Measurements from ENCODE around the gene TGFB2.

- no peak for TF ChIP-seq ATF3 (CRISPR knock-in tag; conservative IDR thresholded peaks at IDR 0.05)
- TF ChIP-seq CTCF (IDR thresholded peaks at IDR 0.05), result no peak
- TF ChIP-seq TEAD1 (CRISPR knock-in tag; IDR thresholded peaks at IDR 0.05), result no peak
- TF ChIP-seq ATF6 (CRISPR knock-in tag; IDR thresholded peaks at IDR 0.05), result no peak
- no peak for TF ChIP-seq JUN (CRISPR knock-in tag; IDR thresholded peaks at IDR 0.05)
- TF ChIP-seq PRDM15 (CRISPR knock-in tag; IDR thresholded peaks at IDR 0.05), result no peak
- no peak for TF ChIP-seq ZNF317 (CRISPR knock-in tag; IDR thresholded peaks at IDR 0.05; ENCODE audit: borderline replicate concordance, low read depth)
These were observed 12.2 kb downstream of the TGFB2 start for GRCh38 chr1:218357211-218357892.

Data from WTC11 (cell line).